ENCODE measurements around the gene WDR46.

WDR46 gene

DNA sequence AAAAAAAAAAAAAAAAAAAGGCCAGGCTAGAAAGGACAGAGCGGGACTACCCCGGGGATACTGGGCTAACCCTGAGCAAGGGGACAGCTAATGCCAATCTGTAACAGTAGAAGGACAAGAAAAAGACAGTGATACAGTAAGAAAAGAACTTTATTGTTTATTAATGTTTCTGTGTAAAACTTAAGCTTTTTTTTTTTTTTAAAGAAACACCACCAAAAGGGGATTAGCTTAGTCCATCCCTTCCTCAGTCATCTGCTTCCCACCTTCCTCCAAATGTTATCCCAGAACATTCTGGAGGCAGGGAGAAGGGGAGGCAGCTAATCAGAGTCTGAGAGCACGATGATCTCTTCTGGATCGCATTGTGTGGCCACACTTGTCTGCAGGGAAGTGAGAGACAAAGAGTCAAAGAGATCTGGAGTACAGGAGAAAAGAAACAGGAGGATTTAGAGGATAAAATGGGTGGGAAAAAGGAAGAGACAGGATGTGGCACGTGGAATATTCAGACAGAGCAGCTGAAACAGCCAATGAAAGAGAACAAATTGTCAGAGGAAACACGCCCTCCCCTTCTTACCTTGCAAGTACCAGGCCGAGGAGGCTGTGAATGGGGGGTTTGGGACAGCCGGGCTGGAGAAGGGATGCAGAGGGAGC, 29.5 kb upstream of the WDR46 start:
- Histone ChIP-seq H3K36me3 (replicated peaks) (peaks cover 25% of the 10 kb centered on the region), H3K4me3 (ENCODE audit: low read depth, low read length) (peak overlapping the region; percentile 61), H3K27me3 (replicated peaks) (no peaks in the 10 kb centered on the region), H3K27ac (no peak overlapping the region)
- in situ Hi-C loops (cut with HindIII; ENCODE audit: low pct_ligation_motif_present, low sequenced_read_pairs), result no loop called here
- no peak for TF ChIP-seq CTCF (IDR thresholded peaks at IDR 0.05; ENCODE audit: low read depth, low read length, missing control alignments)
- no peak for DNase-seq

DNA sequence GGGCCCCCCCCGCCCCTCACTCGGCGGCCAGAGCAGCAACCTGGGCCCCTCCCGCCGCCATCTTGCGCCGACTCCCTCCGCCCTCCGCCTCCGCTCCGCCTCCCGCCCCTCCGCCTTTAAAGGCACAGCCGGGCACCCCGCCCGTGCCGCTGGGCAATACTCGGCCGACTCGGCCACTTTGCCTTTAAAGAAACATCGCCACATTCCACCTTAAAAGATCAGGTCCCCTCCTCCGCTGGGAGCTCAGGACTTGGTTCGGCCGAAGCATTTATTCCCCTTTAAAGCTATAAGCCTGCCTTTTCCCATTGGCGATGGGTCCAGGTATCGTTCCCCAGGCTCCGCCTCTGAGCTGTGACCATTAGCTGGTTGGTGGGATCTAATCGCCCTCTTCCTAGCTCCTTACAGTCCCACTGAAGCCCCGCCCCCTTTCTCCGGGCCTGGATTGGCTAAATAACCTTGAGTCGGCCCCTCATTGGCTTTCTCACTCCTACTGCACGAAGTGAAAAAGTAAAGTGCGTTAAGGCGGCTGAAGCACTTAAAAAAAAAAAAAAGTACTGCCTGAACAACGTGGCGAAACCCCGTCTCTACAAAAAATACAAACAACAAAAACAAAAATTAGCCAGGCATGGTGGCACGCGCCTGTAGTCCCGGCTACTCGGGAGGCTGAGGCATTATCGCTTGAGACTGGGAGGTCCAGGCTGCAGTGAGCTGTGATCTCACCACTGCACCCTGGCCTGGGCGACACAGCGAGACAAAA, 28.8 kb upstream of the WDR46 start, which contains the start of gene ZBTB22:
ZBTB22 (minus strand) TSS at position 76 of the 757 bp plus-strand sequence. CDS start 828 bp downstream, outside the sequence.
- Histone ChIP-seq H3K27ac (peak within 1 kb of the TSS; percentile 69), H3K36me3 (replicated peaks) (peaks cover 25% of the 10 kb centered on the region), H3K27me3 (replicated peaks) (no peaks in the 10 kb centered on the region), H3K4me3 (ENCODE audit: low read depth, low read length) (peak within 1 kb of the TSS; percentile 61)
- peak; percentile 100 for DNase-seq
- in situ Hi-C loops (cut with HindIII; ENCODE audit: low pct_ligation_motif_present, low sequenced_read_pairs), result no loop called here
- TF ChIP-seq CTCF (IDR thresholded peaks at IDR 0.05; ENCODE audit: low read depth, low read length, missing control alignments), result no peak

GRCh38 chr6:33317419-33317668, 28.3 kb upstream of the WDR46 start:
- DNase-seq, result no peak

DNA sequence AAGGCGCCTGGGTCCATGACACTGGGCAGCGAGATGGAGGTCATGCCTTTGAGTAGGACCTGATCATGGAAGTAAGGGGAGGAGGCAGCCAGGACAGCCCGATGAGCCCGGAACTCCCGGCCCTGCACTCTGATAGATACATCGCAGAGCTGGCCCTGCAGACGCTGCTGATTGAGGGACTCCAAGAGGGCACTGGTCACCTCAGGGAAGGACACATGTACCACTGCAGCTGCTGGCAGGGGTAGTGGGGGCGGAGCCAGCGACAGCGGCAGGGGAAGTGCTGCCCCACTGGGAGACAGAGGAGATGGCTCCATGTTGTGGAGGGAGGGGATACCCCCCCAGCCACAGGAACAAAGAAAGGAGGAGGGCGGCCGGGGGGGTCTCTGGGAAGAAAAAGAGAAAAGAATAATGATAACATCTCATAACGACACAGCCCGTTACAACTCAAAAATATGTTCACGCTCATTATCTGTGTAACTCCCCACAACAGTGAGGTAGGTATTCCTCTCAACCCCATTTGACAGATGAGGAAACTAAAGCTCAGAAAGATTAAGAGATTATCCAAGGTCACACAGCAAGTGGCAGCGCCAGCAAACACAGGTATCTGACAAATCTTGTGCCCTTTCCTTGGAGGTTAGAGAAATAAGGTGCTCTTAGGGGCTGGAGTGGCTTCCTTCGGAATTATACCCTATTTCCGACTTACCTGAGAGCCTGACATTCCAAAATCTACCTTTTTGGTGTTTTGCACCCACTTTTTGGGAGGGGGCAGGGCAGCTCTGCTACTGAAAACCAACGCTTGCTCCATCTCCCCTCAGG, 27.8 kb upstream of the WDR46 start:
- no peaks in the 10 kb centered on the region for H3K27me3 ChIP-seq (replicated peaks)
- TF ChIP-seq CTCF (IDR thresholded peaks at IDR 0.05; ENCODE audit: low read depth, low read length, missing control alignments), result no peak
- in situ Hi-C loops (cut with HindIII; ENCODE audit: low pct_ligation_motif_present, low sequenced_read_pairs), result no loop called here
- no peak overlapping the region for H3K27ac ChIP-seq
- H3K36me3 ChIP-seq (replicated peaks), result peaks cover 25% of the 10 kb centered on the region
- no peak for DNase-seq
- H3K4me3 ChIP-seq (ENCODE audit: low read depth, low read length), result peak overlapping the region; percentile 61

More at GRCh38 chr6:33317419-33317668, 28.3 kb upstream of the WDR46 start:
- Histone ChIP-seq H3K27ac (no peak overlapping the region), H3K4me3 (ENCODE audit: low read depth, low read length) (peak overlapping the region; percentile 61), H3K27me3 (replicated peaks) (no peaks in the 10 kb centered on the region), H3K36me3 (replicated peaks) (peaks cover 25% of the 10 kb centered on the region)
- TF ChIP-seq CTCF (IDR thresholded peaks at IDR 0.05; ENCODE audit: low read depth, low read length, missing control alignments), result no peak
- in situ Hi-C loops (cut with HindIII; ENCODE audit: low pct_ligation_motif_present, low sequenced_read_pairs), result no loop called here

GRCh38 chr6:33315793-33316602, 27.0 kb upstream of the WDR46 start:
- H3K36me3 ChIP-seq (replicated peaks), result peaks cover 24% of the 10 kb centered on the region
- no peak for DNase-seq
- no peak for TF ChIP-seq CTCF (IDR thresholded peaks at IDR 0.05; ENCODE audit: low read depth, low read length, missing control alignments)
- no peak overlapping the region for H3K27ac ChIP-seq
- in situ Hi-C loops (cut with HindIII; ENCODE audit: low pct_ligation_motif_present, low sequenced_read_pairs), result no loop called here
- no peak overlapping the region for H3K4me3 ChIP-seq (ENCODE audit: low read depth, low read length)
- H3K27me3 ChIP-seq (replicated peaks), result no peaks in the 10 kb centered on the region

Measured in brain microvascular endothelial cell (primary cell).